Erythroblast (primary cell): Measurements from ENCODE around the gene PGPEP1.

Source experiments
- DNase-seq, 2 experiments: peaks; one replicate each; lab custom pipeline; 2025; lab: John Stamatoyannopoulos, UW
- GATA1 ChIP-seq: IDR thresholded peaks from 2 replicates; pipeline ENCODE4 v1.6.1; 2011; ENCODE audit warnings: low read depth, mild to moderate bottlenecking, control low read depth, low read length, moderate library complexity
- POLR2A ChIP-seq: IDR thresholded peaks from 2 replicates; pipeline ENCODE4 v1.6.1; 2011; ENCODE audit warnings: mild to moderate bottlenecking, low read length

Gene PGPEP1

DNA sequence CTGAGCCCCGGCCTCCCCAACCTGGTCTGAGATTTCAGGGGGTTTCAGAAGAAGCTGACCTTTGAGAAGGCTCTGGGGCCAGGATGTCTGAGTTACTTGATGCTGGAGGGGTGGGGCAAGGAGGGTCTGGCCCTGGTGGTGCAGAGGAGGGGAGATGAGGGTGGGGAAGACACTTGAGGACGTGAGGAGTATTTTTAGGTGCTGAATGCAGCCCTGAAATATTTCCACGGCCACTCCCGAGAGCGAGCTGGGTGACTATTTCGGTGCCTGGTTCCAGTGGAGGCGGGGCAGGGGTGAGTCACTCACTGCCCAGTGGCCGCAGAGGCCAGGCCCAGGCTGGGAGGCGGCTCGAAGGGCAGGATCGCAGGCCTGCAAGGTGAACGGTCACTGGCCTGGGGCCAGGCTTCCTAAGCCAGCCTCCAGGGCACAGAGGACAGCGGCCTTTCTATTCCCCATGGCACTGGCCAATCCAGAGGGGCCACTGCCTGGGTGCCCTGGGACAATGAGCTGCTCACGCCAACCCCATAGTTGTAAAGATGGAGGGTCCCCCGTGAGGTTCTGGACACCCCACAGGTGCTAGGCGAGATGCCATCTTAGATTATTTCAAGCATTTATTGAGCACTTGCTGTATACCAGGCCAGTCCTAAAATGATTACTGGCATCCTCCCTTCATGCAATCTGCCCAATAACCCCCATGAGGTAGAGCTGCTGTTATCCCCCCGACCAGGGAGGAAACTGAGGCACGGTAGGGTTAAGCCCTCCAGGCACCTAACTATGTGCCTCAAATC, 39.3 kb upstream of the PGPEP1 start:
- TF ChIP-seq GATA1 (no peak), POLR2A (no peak)
- peak in 1 of 2 experiments; percentile 48 for DNase-seq

DNA sequence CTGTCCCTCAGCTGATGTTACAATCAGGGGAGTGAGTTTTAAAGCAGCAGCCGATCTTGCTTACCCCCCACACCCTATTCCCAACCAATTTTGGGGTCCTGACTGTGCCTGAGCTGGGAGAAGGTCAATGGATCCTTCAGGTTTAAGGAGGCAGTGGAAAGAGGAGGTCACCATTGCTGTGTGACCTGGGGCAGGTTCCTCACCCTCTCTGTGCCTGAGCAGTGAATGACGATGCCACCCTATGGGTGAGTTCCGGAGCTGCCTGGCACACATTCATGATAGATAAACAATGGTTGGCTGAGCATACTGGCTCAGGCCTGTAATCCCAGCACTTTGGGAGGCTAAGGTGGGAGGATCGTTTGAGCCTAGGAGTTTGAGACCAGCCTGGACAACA, 38.7 kb upstream of the PGPEP1 start:
- TF ChIP-seq GATA1 (no peak), POLR2A (no peak)
- DNase-seq = no peak

DNA sequence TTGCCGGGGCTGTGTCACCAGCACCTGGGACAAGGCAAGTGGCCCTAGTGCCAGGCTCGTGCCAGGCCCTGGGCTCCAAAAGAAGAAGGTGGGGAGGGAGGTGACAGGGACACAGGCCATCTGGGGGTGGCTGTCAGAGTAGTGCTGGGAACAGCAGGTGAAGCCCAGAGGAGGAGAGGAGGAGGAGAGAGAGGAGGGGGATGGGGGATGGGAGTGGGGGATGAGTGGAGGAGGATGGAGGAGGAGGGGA, 36.3 kb upstream of the PGPEP1 start:
- TF ChIP-seq POLR2A (no peak), GATA1 (no peak)
- DNase-seq = no peak

DNA sequence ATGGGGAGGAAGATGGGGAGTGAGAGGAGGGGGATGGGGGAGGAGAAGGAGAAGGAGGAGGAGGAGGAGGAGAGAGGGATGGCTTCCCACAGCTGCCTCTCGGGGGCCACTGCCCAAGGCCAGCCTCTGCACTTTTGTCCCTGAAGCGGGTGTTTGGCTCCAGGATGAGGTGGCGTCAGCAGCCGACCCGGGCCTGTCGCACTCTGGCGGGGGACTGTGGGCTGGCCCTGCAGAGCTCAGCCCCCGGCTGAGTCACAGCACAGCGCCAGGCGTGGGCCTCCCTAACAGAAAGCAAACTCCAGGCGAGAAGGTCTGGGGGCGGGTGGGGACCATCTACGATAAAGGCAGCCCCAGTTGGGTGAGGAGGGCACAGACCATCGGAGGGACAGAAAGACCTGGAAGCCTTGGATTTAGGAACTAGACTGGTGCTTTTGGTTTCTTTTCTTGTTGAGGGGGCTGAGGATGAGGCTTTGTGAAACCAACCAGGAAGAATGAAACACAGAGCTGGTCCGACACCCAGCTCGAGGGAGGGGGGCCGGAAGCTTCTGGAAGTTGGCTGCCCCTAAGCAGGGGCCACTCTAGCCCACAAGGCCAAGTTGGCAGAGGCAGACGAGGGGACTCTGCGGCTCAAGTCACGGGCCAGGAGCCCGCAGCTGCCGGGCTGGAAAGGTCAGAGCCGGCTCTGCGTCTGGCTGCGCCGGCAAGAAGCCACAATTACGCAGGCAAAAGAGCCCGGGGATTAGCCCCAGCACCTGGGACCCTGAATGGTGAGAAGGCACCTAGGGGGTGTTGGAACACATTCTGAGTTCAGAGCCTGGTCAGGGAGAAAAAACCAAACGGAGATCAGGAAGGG, 35.7 kb upstream of the PGPEP1 start:
- TF ChIP-seq POLR2A (peak; percentile 85), GATA1 (no peak)
- DNase-seq = peak; percentile 84 to 92

DNA sequence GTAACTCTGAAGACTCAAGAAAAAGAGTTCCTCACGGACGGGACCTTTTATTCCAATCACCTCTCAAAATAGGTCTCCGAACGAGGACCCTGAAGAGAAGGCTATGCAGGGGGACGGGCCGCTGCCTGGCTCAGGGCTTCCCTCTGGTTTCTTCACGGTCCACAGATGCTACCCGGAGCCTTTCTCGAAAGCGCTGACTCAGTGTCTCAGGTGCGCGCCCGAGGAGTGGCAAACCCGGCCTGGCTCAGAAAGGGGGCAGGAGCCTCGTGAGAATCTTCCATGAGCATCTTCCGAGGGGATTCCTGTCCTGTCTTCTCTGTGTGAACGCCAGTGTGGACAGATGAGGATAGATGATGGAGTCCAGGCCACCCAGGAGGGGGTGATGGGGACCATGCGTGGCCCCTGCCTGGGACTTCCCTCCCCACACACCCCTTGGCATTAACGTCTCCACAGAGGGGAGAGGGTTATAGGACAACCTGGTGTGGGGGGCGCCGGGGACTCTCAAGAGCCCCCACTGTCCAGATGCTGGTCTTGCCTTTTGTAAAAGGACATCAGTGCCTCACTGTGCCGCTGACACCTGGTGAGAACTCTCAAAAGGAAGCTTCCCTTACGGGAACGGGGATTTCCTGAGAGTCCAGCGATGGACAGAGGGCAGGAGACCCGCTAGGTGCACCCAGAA, 34.0 kb upstream of the PGPEP1 start:
- no peak for DNase-seq
- TF ChIP-seq POLR2A = no peak
- no peak for TF ChIP-seq GATA1

DNA sequence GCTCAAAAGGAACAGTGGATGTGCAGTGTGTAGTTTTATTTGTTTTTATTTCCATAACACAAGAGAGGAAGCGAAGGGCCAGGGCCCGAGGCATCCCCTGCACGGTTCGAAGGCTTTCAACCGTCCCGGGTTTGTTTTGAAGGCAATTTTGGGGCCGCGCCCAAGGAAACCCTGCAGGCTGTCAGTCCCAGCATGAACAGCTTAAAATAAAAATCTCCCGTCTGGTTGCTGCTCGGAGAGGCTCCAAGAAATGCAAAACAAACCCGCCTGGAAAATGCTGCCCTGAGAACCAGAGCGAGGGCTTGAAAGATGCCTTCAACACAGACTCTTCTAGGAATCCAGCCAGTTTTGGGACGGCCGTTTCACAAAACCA, 33.5 kb upstream of the PGPEP1 start:
- DNase-seq = no peak
- TF ChIP-seq POLR2A = no peak
- TF ChIP-seq GATA1 = no peak

DNA sequence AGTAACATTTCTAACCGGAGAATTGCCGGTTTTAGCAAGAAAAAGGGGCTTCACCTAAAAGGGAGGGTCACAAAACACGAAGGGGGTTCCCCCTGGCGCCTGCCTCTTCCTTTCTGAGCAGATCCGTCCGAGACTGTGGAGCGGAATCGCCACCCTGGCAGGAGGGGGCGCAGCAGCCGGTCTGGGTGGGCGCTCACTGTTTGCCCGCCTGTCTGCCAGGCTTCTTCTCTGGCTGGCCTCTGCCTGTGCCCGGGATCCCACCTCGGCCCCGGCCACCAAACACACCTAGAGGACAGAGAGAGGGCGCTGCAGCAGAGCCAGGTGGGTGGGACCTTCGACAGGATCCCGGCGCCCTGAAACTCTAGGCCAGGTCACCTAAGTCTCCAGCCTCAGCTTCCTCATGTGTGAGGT, 33.1 kb upstream of the PGPEP1 start:
- TF ChIP-seq POLR2A (no peak), GATA1 (no peak)

DNA sequence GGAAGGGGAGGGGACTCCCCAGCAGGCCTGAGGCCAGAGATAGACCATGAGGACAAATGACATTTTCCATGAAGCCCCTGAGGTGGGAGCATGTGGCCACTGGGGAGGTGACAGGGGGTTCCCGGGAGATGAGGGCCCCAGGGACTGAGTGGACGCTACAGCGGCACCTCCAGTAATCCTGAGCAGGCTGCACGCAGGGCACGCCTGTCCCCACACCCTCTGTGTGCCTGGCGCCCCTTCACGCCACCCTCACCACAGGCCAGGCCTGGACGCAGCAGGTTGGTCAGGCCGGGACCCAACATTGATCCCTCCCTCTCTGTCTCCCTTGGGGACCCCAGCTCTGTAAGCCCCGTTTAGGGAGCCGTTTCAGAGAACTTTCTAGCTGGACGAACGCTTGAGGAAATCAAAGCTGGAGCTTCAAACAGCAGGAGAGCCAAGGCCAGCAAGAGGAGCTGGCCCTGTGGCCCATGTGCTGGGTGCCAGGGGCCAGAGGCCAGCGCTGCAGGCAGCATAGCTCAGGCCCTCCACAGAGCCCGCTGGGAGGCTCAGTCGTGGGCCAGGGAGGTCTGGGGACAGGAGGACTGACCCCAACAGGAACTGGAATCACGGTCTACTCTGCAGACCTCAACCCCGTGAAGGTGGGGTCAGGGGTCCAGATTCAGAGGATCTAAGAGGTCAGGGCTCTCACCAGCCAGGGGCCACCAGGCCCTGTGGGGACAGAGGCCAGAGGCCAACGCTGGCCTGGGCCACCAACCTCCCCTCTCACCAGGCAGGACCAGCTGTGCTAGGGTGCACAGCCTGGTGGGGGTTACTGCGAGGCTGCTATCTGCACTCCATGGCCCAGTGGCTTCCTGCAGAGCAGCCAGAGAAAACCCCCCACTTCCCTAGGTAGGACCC, 32.1 kb upstream of the PGPEP1 start:
- TF ChIP-seq POLR2A = no peak
- no peak for TF ChIP-seq GATA1
- no peak for DNase-seq

More for the DNA sequence above, 33.1 kb upstream of the PGPEP1 start:
- no peak for DNase-seq

DNA sequence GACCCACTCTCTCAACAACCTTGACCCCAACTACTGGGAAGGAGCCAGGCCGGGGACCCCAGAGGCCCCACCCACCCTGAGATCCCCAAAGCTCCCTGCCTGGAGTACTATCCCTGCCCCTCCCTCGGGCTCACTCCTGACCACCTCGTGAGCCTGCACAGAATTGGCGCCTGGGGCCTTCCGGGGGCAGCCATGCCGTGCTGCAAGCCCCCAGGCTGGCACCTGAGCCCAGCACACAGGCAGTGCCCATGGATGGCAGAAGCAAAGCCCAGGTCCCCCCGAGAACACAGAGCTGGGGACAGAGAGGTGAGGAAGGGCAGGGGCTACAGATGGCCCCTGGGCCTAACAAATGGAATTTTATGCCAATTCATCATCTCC, 31.5 kb upstream of the PGPEP1 start:
- no peak for DNase-seq
- TF ChIP-seq GATA1 = no peak
- TF ChIP-seq POLR2A = no peak

DNA sequence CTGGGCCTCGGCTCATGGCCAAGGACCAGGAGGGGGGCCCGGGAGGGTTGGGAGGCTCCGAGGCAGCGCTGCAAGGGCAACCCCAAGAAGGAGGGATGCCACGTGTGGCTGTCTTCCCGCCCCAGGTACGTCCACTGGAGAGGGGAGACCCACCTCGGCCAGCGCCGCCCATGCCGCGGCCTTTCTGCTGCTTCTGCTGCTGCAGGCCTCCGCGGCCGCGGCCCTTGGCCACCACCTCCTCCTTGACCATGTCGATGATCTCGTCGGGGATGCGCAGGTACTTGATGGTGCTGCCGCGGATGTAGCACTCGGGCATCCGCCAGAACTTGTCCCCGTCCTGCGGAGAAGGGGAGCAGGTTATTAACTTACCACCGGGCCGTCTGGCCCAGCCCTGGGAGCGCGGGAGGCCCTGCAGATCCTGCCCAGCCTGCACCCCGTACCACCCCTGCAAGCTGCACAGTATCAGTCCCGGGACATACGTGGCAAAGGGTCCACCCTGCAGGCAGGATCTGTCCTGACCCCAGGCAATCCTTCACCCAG, 30.8 kb upstream of the PGPEP1 start:
- TF ChIP-seq GATA1 (no peak), POLR2A (no peak)
- DNase-seq = no peak

DNA sequence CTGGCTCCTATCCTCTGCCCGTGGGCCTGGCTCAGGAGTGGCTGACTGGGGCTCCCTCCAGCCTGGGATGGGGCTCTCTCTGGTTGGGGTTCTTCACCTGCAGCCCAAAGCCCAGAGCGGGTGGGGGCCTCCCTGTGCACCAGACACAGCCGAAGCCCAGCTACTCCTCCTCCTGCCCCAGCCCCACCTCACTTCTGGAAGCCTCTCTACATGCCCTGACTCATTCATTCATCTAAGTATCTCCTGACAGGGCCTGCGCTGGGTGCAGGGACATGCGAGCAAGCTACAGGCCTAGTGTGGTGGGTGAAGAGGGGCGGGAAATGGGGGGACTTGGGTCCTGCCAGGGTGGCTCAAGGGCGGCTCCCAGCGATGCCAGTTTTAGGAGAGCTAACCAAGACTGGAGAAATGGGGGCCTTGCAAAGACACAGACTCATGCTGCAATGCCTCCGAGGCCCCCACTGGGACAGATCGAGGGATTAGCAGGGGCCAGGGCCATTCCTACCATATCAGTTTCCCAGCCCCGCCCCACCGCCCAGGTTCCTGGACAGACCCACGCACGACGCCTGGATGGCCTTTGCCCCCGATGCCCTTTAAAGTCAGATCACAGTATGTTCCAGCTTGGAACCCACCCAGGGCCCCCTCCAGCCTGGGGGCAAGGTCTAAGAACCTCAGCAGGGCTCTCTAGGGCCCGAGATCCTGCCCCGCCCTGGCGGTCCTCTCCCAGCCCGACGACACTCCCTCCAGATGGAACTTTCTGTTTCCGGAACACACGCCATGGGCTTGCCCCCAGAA, 30.1 kb upstream of the PGPEP1 start:
- DNase-seq = no peak
- TF ChIP-seq POLR2A (no peak), GATA1 (no peak)

DNA sequence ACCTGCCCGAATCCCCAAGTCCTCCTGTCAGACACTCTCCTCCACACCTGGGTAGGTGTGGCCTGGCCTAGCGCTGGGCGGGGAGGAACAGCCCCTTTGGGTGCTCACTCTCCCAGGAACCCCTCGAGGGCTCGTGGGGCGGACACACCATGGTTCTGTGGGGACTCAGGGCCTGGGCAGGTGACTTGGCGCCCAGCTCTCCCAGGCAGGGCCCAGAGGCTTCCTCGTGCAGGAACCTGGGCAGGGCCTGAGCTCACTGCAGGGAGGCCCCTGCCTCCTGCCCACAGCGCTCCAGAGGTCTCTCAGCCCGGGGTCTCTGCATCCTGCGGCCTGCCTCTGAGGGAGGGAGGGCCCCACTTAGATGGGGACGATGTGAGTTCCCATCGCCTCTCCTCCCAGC, 29.4 kb upstream of the PGPEP1 start:
- DNase-seq = no peak
- TF ChIP-seq POLR2A = no peak
- TF ChIP-seq GATA1 = no peak
